Left forelimb (tissue), 1 donor: Measurements from ENCODE around the gene RSPO1.
"Not testable (repeated sequence)": the region's sequence is repeated elsewhere in the genome, so short reads cannot be mapped to it uniquely, and the experiment has no call there.

Experiments
- DNase-seq: peaks from one replicate; pipeline ENCODE4 v3.0.0-alpha.2; 2018; ENCODE audit warnings: low spot score

RSPO1 gene

GRCh38 chr1:37616330-37616729 is 18.4 kb downstream of the RSPO1 start:
- DNase-seq = no peak

- no peak for DNase-seq
Measured at GRCh38 chr1:37614105-37614504, 20.6 kb downstream of the RSPO1 start.

- DNase-seq = no peak
Measured at GRCh38 chr1:37612186-37612585, 22.5 kb downstream of the RSPO1 start.

- DNase-seq = no peak
Measured at GRCh38 chr1:37609994-37610393, 24.7 kb downstream of the RSPO1 start.

- DNase-seq = no peak
Measured at GRCh38 chr1:37609002-37609401, 25.7 kb downstream of the RSPO1 start.

- DNase-seq = no peak
Measured at GRCh38 chr1:37606481-37607263, 28.0 kb downstream of the RSPO1 start.

DNA sequence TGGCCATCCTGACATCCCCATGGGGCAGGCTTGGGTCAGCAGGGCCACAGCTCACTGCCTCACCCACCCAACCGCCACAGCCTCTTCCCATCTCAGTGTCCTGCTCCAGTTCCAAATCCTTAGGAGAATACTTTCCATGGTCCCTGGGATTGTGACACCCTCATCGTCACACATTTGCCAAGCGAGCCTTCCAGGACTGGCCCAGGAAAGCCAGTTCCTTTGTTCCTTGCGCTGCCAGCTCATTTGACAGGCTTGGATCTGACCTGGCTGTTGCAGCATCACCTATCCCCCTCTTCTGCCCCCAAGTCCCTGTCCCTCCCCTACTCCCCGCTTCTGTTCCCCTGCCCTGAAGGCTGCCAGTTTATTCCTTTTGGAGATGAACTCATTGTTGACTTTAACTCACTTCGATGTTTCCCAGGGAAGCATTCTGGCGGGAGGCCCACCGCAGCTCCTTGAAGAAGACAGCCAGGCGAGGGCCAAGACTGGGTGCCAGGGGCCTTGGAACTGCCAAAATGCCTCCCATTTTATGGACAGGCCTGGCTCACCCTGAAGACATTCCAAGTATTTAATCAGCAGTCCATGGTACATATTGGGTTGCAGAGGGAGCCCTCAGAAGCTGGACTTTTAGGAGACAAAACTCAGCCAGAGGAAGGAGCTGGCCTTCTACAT is 28.8 kb downstream of the RSPO1 start:
- DNase-seq = no peak

DNA sequence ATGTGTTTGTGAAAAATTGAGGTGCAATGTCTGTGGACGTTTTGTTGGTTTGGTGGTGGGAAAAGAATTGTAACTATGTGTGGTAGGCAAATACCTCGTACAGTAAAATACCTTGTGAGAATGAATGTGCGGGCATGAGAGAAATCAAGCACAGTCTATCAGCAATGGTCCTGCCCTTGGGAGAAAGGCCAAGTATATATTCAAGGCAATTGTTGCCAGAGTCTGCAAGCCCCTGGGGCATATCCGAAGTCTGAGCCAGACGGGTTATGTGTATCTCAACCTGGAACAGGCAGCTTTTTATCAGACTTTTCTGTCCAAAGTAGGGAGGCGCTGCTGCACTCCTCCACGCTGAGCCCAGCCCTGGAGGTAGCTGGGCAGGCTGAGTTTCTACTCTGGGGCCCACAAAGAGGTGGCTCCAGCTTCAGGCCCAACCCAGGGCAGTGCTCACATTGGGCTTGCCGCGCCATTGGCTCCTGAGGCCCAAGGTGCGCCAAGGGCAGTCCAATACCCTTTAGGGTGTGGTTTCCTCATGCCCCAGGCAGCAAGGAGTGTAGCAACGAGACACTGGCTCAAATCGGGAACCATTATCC is 29.5 kb downstream of the RSPO1 start:
- no peak for DNase-seq

- no peak for DNase-seq
Measured at GRCh38 chr1:37602750-37603694, 31.7 kb downstream of the RSPO1 start.

DNA sequence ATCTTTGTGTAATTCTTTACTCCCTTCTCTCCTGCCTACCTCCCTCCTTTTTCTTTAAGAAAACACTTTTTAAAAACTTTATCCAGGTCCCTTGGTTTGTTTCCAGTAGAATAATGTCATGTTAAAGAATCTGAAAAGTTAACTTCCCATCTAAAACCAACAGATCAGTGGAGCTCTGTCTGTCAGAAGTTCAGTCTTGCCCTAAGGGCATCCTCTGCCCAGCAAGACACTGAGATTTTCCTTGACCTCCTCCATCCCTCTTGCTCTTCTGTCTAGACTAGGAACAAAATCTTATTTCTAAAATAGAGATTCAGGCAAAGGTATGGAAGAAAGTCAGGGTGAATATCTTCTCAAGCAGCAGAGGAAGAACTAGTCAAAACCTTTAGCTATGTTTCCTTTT is 33.3 kb downstream of the RSPO1 start:
- DNase-seq = no peak

- no peak for DNase-seq
Measured at GRCh38 chr1:37599940-37600339, 34.8 kb downstream of the RSPO1 start.

DNA sequence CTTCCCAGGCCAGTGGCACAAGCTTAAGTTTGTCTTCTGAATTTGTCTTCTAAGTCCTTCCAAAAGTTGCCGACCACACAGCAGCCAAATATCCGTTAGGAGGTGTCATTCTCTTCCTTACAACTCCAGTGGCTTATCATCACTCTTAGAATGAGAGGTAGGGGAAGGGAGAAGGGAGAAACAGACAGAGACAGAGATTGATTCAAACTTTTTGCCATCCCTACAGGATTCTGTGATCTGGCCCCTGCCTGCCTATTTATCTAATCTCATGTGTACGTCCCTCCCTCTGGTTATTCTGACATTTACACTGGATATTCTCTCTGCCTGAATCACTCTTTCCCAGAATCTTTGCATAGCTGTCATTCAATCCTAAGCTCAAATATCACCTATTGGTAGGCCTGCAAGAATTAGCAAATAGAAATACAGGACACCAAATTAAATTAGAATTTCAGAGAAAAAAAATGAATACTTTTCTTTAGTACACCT is 38.5 kb downstream of the RSPO1 start:
- no peak for DNase-seq

DNA sequence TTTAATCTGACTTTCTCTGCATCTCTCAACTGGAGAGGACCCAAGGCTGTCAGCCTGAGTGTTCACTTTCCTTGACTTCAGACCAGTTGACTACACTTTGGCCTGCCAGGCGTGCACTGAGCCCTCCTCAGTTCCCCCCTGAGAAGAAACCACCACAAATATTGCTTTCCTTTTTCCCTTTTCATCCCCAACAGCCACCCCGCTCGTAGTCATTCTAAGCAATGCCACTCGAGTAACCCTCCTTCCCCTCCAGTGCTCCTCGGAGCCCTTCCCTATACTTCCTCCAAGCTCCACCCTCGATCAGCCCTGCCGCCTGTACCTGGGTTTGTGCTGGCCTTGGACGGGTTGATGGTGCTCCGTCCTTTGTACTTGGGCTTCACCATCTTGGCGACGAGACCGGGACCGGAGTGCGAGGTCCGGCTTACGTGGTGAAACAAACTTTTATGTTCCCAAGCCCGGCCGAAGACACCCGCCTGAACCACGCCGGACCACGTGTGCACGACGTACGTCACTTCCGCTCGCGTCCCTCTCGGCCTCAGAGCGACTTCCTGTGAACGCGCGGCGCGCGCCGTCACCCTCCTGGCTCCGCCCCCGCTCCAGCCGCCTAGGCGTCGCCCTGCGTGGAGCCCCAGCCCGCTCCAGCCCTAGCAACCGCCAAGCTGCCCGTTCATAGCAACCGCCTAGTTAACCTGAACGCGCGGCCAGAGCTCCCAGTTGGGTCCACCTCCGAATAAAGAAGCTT is 39.1 kb downstream of the RSPO1 start, which contains the start of gene GNL2:
TSS of gene GNL2 (minus strand) at position 498 of the 742 bp plus-strand sequence. CDS start at position 383, 115 bp downstream.
- peak; percentile 98 for DNase-seq

GRCh38 chr1:37593726-37594125 is 41.0 kb downstream of the RSPO1 start:
- DNase-seq = no peak

DNA sequence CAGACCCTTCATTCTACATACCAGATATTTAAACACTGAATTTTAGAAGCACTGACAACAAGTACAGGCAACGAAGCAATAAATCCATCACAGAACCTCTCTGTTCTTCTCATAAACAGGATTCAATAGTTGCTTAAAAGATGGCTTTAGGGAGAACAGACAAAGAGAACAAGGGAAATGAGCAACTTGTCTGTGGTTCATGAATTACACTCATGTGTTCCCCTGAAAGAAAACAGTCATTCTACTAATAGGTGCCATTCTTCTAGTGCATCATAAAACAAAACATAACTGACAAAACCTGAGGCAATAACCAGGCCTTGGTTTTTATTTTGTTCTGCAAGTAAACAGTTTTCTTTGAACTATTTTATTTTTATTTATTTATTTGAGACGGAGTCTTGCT is 45.8 kb downstream of the RSPO1 start:
- DNase-seq = no peak

- not testable (repeated sequence) for DNase-seq
Measured at GRCh38 chr1:37584544-37584943, 50.1 kb downstream of the RSPO1 start.

DNA sequence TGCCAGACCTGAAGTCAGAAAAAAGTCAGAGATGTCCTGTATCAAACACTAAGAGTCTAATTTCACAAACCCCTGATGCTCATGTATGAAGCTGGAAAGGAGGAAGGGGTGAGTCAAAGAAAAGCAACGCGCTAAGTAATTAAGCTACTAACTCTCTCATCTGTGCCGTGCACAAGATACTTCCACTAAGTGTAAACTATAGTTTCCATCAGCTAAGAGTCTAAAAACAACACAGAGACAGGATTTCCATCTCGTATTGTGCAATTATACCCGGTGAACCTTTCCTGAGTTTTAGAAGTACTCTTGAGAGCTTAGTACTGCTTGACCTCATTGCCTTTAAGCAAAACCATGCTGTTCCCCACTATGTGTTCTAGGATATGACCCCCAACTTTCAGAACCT is 59.0 kb downstream of the RSPO1 start:
- no peak for DNase-seq

- DNase-seq = no peak
Measured at GRCh38 chr1:37574834-37575480, 59.7 kb downstream of the RSPO1 start.

- DNase-seq = no peak
Measured at GRCh38 chr1:37570528-37571334, 64.0 kb downstream of the RSPO1 start.

GRCh38 chr1:37567023-37567422 is 67.7 kb downstream of the RSPO1 start:
- no peak for DNase-seq
